Uterus (tissue), 4 donors: ENCODE results near the gene PTGIS. TPM values are rescaled to one million over a fixed set of nuclear protein-coding genes. Genes with fewer than 3 reads are reported as not detected.

Source experiments
- DNase-seq, 2 donors: peaks; one replicate each; pipeline ENCODE4 v3.0.0-alpha.2; 2019 to 2020
- H3K27ac ChIP-seq, 2 donors: fragments of 200-600 bp; sonication (generic); 1 replicate in 1 of 2; 2 replicates in 1 of 2; pipeline ENCODE4 v1.5.1; 2016 to 2018
- H3K27me3 ChIP-seq, 2 donors: fragments of 200-600 bp; sonication (generic); one replicate each; pipeline ENCODE4 v1.5.1; 2018 to 2019; ENCODE audit warnings: control low read depth in 1 of 2
- H3K36me3 ChIP-seq, 2 donors: fragments of 200-600 bp; sonication (generic); one replicate each; pipeline ENCODE4 v1.5.1; 2019; ENCODE audit warnings: control low read depth in 1 of 2
- H3K4me1 ChIP-seq, 2 donors: fragments of 200-600 bp; sonication (generic); one replicate each; pipeline ENCODE4 v1.5.1; 2018 to 2019; ENCODE audit warnings: control low read depth in 1 of 2
- H3K4me3 ChIP-seq, 2 donors: fragments of 200-600 bp; sonication (generic); 1 replicate in 1 of 2; 2 replicates in 1 of 2; pipeline ENCODE4 v1.5.1; 2018 to 2019; ENCODE audit warnings: mild to moderate bottlenecking in 1 of 2
- H3K9me3 ChIP-seq, 2 donors: fragments of 200-600 bp; sonication (generic); one replicate each; pipeline ENCODE4 v1.5.1; 2019; ENCODE audit warnings: control low read depth in 1 of 2
- POLR2A ChIP-seq, 2 donors: fragments of 450-650 bp; IDR thresholded peaks; one replicate each; pipeline ENCODE4 v1.6.1; 2016; ENCODE audit warnings: antibody characterized with exemption in 2 of 2, mild to moderate bottlenecking in 1 of 2, moderate library complexity in 1 of 2
- intact Hi-C: fragments of 100-400 bp; cut with DNase I; formaldehyde crosslinking; loops from one replicate; pipeline ENCODE4 v1.15.1; 2023; ENCODE audit warnings: low total_unique reads
- total RNA-seq, 4 donors: library from RNA; depleted of rRNA in 3 of 4; stranded (reverse); fragments of >200 nt in 3 of 4; gene quantifications; one replicate each; pipeline versions ENCODE4 v1.1.0 to v1.2.4, GENCODE V29; 2014 to 2023
- TF ChIP-seq, protein P1 (sequence below), 4 experiments: fragments of 200-600 bp in 2 of 4; fragments of 450-650 bp in 2 of 4; sonication (generic) in 2 of 4; IDR thresholded peaks; one replicate each; pipeline ENCODE4 v1.5.1; 2016 to 2019; ENCODE audit warnings: antibody characterized with exemption in 4 of 4, mild to moderate bottlenecking in 2 of 4, moderate library complexity in 1 of 4
- donor health status: DM: yes; HTN: yes; CAD: no.

The PTGIS gene
- total RNA-seq, 4 donors from 2014 or later: 64.7 to 460 (median 140) TPM

DNA sequence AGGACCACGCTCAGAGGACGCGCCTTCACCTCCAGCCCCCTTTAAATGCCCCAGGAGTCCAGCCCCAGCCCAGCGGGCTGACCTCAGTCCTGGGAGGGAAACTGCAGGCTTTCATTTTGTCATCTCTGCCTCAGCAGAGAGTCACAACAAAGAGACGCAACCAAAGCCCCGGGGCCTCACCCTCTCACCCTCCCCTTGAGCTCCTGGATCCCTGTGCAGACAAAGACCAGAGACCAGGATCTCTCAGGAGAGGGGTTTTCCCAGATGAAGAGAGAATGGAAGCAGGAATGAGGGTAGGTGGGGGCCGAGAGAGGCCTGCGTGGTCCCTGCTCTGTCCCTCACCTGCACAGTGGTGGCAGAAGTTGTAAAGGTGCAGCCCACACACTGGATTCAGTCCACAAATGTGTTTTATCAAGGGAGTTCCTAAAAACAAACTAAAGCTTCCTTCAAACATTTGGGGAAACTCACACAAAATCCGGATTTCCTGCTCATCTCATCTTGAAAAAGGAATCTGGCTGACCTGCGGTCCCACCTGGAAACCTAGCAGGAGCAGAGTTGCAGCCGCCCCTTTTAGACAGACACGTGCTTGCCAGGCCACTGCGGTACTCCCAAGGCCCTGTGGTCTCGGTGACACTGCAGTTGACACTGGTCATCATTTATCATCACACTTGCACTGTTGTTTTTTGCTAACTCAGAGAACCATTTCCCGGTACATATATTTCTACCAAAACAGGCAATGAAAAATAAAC, 27.1 kb downstream of the PTGIS start:
- H3K36me3 ChIP-seq: no peaks in the 10 kb centered on the region

DNA sequence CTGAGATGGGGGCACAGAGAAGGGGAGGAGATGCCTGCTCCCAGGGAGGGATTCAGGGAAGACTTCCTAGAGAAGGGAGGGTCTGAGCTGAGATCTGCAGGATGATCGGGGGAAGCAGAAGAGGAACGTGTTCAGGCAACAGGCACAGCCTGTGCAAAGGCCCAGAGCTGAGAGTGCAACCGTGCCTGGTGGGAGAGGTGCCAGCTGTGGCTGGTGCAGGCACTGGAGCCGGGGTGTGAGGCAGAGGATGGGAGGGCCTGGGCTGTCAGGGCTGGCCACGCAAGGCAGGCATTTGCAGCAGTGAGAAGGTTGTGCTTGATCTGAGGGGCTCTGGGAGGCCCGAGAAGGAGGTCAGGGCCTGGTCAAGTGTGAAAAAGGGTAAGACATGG, 27.7 kb downstream of the PTGIS start:
- Histone ChIP-seq H3K9me3 (no peaks in the 10 kb centered on the region), H3K36me3 (no peaks in the 10 kb centered on the region), H3K4me3 (no peak overlapping the region), H3K4me1 (no peaks in the 10 kb centered on the region), H3K27ac (no peak overlapping the region), H3K27me3 (no peaks in the 10 kb centered on the region)
- intact Hi-C loops: loop anchor here (5.0 to 10.0 kb wide), 2 partner anchors 67 to 345 kb away; no protein-coding TSS in a partner anchor
- no peak for DNase-seq
- TF ChIP-seq POLR2A (IDR thresholded peaks at IDR 0.05): no peak
- TF ChIP-seq, protein P1, sequence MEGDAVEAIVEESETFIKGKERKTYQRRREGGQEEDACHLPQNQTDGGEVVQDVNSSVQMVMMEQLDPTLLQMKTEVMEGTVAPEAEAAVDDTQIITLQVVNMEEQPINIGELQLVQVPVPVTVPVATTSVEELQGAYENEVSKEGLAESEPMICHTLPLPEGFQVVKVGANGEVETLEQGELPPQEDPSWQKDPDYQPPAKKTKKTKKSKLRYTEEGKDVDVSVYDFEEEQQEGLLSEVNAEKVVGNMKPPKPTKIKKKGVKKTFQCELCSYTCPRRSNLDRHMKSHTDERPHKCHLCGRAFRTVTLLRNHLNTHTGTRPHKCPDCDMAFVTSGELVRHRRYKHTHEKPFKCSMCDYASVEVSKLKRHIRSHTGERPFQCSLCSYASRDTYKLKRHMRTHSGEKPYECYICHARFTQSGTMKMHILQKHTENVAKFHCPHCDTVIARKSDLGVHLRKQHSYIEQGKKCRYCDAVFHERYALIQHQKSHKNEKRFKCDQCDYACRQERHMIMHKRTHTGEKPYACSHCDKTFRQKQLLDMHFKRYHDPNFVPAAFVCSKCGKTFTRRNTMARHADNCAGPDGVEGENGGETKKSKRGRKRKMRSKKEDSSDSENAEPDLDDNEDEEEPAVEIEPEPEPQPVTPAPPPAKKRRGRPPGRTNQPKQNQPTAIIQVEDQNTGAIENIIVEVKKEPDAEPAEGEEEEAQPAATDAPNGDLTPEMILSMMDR (IDR thresholded peaks at IDR 0.05): no peak

More for the DNA sequence above, 27.1 kb downstream of the PTGIS start:
- Histone ChIP-seq H3K4me1 (no peaks in the 10 kb centered on the region), H3K9me3 (no peaks in the 10 kb centered on the region), H3K4me3 (no peak overlapping the region), H3K27ac (peak overlapping the region; percentile 29 to 74), H3K27me3 (no peaks in the 10 kb centered on the region)
- DNase-seq: no peak
- intact Hi-C loops: loop anchor here (5.0 to 10.0 kb wide), 2 partner anchors 66 to 344 kb away; no protein-coding TSS in a partner anchor
- TF ChIP-seq, protein P1 (IDR thresholded peaks at IDR 0.05): no peak
- TF ChIP-seq POLR2A (IDR thresholded peaks at IDR 0.05): no peak

DNA sequence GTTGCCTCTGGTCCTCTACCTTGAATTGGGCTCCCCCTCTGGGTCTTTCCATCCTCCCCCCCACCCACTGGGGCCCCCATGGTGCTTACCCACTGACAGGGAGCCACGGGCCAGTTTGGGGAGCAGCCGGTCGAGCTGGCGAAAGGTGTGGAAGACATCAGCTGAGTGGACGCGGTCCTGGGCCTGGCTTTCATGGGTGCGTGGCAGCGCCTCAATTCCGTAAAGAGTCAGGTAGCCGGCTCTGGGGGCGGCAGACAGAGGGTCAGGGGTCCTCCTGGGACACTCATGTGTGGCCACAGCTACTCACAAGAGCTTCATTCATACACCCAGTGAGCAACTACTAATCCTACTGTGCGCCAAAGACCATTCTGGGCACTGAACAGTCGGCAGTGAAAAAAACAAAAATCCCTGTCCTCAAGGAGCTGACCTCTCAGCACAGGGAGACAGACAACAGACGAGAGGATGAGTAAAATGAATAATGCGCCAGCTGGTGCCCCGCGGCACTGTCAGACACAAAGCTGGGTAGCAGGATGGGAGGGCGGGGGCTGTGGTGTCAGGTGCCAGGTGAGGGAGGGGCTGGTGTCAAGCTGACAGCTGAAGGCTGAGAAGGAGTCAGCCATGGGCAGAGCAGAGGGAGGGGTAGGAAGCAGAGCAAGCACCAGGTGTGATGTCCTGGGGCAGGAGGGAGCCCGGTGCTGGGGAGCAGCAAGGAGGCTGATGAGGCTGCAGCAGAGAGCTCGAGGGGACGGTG, 28.3 kb downstream of the PTGIS start:
- DNase-seq: no peak
- H3K27ac ChIP-seq: no peak overlapping the region
- H3K36me3 ChIP-seq: no peaks in the 10 kb centered on the region
- H3K27me3 ChIP-seq: no peaks in the 10 kb centered on the region
- no peaks in the 10 kb centered on the region for H3K4me1 ChIP-seq
- intact Hi-C loops: loop anchor here (5.0 to 10.0 kb wide), 2 partner anchors 68 to 345 kb away; no protein-coding TSS in a partner anchor
- TF ChIP-seq, protein P1 (IDR thresholded peaks at IDR 0.05): no peak
- TF ChIP-seq POLR2A (IDR thresholded peaks at IDR 0.05): no peak
- H3K4me3 ChIP-seq: no peak overlapping the region
- no peaks in the 10 kb centered on the region for H3K9me3 ChIP-seq

DNA sequence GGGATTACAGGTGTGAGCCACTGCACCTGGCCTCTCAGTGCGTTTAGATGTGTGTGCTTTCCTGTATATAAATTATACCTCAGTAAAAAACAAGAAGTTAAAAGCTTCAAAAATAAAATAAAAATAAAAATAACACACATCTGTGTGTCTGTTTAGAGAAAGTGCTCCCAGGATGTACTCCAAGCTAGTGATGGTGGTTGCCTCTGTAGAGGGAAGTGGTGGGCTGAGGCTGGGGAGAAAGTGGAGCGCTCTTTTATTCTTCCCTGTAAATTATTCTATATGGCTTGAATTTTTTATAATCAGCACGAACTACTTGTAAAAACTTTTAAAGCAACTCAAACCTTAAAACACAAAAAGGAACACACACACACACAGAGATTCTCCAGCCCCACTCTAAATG, 29.0 kb downstream of the PTGIS start:
- H3K4me3 ChIP-seq: no peak overlapping the region
- H3K27me3 ChIP-seq: no peaks in the 10 kb centered on the region
- DNase-seq: no peak
- H3K9me3 ChIP-seq: no peaks in the 10 kb centered on the region
- intact Hi-C loops: no loop called here
- no peaks in the 10 kb centered on the region for H3K36me3 ChIP-seq
- TF ChIP-seq, protein P1 (IDR thresholded peaks at IDR 0.05): no peak
- no peaks in the 10 kb centered on the region for H3K4me1 ChIP-seq
- no peak overlapping the region for H3K27ac ChIP-seq

DNA sequence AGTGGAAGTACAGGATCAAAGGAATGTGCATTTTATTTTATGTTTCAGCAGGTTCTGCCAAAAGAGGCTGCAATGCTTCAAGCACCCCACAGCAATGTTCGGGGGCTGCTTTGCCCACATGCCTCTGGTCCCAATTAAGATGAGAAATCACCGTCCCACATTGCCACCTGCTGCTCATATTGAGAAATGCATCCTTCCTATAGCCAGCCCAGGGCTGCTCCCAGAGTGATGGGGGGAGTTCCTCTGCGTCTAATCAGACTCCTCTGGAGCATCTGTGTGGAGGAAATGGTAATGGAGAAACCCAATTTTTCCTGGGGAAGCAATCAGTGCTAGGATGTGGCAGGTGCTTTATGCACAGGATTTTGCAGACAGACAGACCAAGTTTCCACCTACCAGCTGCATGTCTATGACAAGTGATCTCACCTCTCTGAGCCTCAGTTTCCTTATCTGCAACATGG, 33.7 kb downstream of the PTGIS start:
- no peaks in the 10 kb centered on the region for H3K9me3 ChIP-seq
- H3K27ac ChIP-seq: no peak overlapping the region
- no peaks in the 10 kb centered on the region for H3K36me3 ChIP-seq
- TF ChIP-seq, protein P1 (IDR thresholded peaks at IDR 0.05): peak; percentile 62 to 75 (median 74)
- TF ChIP-seq POLR2A (IDR thresholded peaks at IDR 0.05): no peak
- no peak overlapping the region for H3K4me3 ChIP-seq
- H3K4me1 ChIP-seq: no peaks in the 10 kb centered on the region
- DNase-seq: peak; percentile 54 to 65
- intact Hi-C loops: loop anchor here (5.0 kb wide), 1 partner anchor 202 kb away; no protein-coding TSS in a partner anchor
- H3K27me3 ChIP-seq: no peaks in the 10 kb centered on the region
